Measurements from ENCODE around the gene EPM2AIP1. TPM values are rescaled to one million over a fixed set of nuclear protein-coding genes. Genes with fewer than 3 reads are reported as not detected.

Gene EPM2AIP1
- total RNA-seq, 2 experiments from 2014 or later, result 31.7 to 35.7 TPM

DNA sequence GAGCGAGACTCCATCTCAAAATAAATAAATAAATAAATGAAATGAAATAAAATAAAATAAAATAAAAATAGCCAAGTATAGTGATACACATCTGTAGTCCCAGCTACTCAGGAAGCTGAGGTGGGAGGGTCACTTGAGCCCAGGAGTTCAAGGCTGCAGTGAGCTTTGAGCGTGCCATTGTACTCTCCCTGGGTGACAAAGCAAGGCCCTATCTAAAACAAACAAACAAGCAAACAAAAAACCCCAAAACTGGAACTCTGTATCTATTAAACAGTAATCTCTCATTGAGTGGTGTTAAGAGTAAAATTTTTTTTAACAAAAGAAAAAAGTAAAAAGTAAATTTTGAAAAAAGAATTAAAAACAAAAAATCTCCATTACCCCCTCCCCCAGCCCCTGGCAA, 20.8 kb downstream of the EPM2AIP1 start:
- ChIA-PET POLR2A (interaction anchor here (2.4 kb wide), 1 partner anchor 17 kb away, joined by 9 read pairs; no protein-coding TSS in a partner anchor), CTCF (ENCODE audit: unreplicated experiment) (no interaction called here)
- TF ChIP-seq EZH2phosphoT487 (IDR thresholded peaks at IDR 0.05; ENCODE audit: borderline replicate concordance, low read depth, low read length), result no peak
- TF ChIP-seq, protein P1, sequence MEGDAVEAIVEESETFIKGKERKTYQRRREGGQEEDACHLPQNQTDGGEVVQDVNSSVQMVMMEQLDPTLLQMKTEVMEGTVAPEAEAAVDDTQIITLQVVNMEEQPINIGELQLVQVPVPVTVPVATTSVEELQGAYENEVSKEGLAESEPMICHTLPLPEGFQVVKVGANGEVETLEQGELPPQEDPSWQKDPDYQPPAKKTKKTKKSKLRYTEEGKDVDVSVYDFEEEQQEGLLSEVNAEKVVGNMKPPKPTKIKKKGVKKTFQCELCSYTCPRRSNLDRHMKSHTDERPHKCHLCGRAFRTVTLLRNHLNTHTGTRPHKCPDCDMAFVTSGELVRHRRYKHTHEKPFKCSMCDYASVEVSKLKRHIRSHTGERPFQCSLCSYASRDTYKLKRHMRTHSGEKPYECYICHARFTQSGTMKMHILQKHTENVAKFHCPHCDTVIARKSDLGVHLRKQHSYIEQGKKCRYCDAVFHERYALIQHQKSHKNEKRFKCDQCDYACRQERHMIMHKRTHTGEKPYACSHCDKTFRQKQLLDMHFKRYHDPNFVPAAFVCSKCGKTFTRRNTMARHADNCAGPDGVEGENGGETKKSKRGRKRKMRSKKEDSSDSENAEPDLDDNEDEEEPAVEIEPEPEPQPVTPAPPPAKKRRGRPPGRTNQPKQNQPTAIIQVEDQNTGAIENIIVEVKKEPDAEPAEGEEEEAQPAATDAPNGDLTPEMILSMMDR (conservative IDR thresholded peaks at IDR 0.05; ENCODE audit: low read length), result no peak
- intact Hi-C loops (cut with micrococcal nuclease; ENCODE audit: unreplicated experiment), result no loop called here
- Histone ChIP-seq H3K4me1 (ENCODE audit: insufficient read depth, low read length, poor library complexity, severe bottlenecking) (peaks cover 28% of the 10 kb centered on the region), H3K9me3 (ENCODE audit: low read length) (no peaks in the 10 kb centered on the region), H3K4me2 (ENCODE audit: low read length) (no peak overlapping the region), H3K36me3 (ENCODE audit: insufficient read depth, low read length) (no peaks in the 10 kb centered on the region), H3K79me2 (ENCODE audit: insufficient read depth, low read depth, low read length) (no peaks in the 10 kb centered on the region), H4K20me1 (ENCODE audit: insufficient read depth, low read length) (no peaks in the 10 kb centered on the region), H2AFZ (ENCODE audit: low read length) (no peak overlapping the region), H3K9me2 (ENCODE audit: insufficient read depth, low read length) (no peaks in the 10 kb centered on the region), H3K27ac (ENCODE audit: low read depth, low read length, poor library complexity, severe bottlenecking) (no peak overlapping the region), H3K4me3 (ENCODE audit: low read depth, low read length, poor library complexity, severe bottlenecking) (no peak overlapping the region)
- DNase-seq (ENCODE audit: low spot score), result no peak
- no TSS peak for BruUV-seq (replicated peaks)

DNA sequence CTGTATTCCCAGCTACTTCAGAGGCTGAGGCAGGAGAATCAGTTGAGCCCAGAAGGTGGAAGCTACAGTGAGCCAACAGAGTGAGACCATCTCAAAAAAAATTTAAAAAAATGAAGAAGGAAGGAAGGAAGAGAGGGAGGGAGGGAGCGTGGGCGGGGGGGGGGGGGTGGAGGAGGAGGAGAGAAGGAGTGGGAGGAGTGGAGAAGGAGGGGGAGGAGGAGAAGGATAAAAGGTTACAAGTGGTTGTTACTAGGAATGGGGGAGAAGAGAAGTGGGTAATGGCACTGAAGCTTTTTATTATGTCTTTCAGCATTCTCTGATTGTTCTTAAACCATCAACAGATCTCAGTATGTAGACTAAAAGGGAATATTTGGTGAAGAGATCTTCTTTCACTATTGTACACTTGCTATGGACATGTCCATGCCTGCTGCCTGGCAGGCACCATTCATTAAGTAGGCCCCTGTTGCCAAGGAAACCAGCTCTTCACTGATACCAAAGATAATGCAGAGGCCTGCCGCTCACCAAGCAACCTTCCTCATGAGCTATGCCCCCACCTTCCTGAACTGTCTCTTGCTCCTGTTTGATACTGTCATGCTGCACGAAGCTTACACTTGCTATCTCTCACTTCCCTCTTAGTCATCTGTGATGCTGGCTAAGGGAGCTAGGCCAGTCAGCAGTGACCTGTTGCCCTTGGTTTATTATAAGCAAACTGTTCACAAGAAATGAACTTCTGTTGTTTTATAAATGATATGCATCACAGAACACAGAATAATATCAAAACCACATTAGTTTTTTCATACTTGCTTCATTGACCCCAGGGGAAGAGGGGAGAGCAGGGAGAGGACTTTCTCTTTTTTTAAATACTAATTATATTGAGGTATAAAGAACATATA, 23.1 kb downstream of the EPM2AIP1 start:
- H3K79me2 ChIP-seq (ENCODE audit: insufficient read depth, low read depth, low read length), result no peaks in the 10 kb centered on the region
- ChIA-PET POLR2A (interaction anchor here (0.6 to 2.1 kb wide), 14 partner anchors 10 to 1287 kb away, joined by 3 to 21 read pairs (median 4); partner anchors contain the start of genes EPM2AIP1, MLH1 and TRANK1), CTCF (ENCODE audit: unreplicated experiment) (interaction anchor here (0.8 to 1.6 kb wide), 3 partner anchors 12 to 71 kb away, joined by 3 to 14 read pairs (median 7); partner anchors contain the start of genes EPM2AIP1 and MLH1)
- H2AFZ ChIP-seq (ENCODE audit: low read length), result peak overlapping the region; percentile 69; the same call in 1 of the 2 replicates
- no peaks in the 10 kb centered on the region for H4K20me1 ChIP-seq (ENCODE audit: insufficient read depth, low read length)
- H3K36me3 ChIP-seq (ENCODE audit: insufficient read depth, low read length), result no peaks in the 10 kb centered on the region
- BruUV-seq (replicated peaks), result no TSS peak
- H3K4me1 ChIP-seq (ENCODE audit: insufficient read depth, low read length, poor library complexity, severe bottlenecking), result peaks cover 40% of the 10 kb centered on the region
- TF ChIP-seq, protein P1 (conservative IDR thresholded peaks at IDR 0.05; ENCODE audit: low read length), result no peak
- no peak for TF ChIP-seq EZH2phosphoT487 (IDR thresholded peaks at IDR 0.05; ENCODE audit: borderline replicate concordance, low read depth, low read length)
- no peaks in the 10 kb centered on the region for H3K9me3 ChIP-seq (ENCODE audit: low read length)
- no peak overlapping the region for H3K4me3 ChIP-seq (ENCODE audit: low read depth, low read length, poor library complexity, severe bottlenecking)
- H3K27ac ChIP-seq (ENCODE audit: low read depth, low read length, poor library complexity, severe bottlenecking), result peak overlapping the region; percentile 33
- DNase-seq (ENCODE audit: low spot score), result peak; percentile 79
- intact Hi-C loops (cut with micrococcal nuclease; ENCODE audit: unreplicated experiment), result no loop called here
- no peaks in the 10 kb centered on the region for H3K9me2 ChIP-seq (ENCODE audit: insufficient read depth, low read length)
- peak overlapping the region; percentile 50 for H3K4me2 ChIP-seq (ENCODE audit: low read length)

Data from OCI-LY7 (cell line).